GM23338 (cell line): ENCODE results near the gene HCAR2. TPM values are rescaled to one million over a fixed set of nuclear protein-coding genes. Genes with fewer than 3 reads are reported as not detected.
"Not testable (repeated sequence)": the region's sequence is repeated elsewhere in the genome, so short reads cannot be mapped to it uniquely, and the experiment has no call there.

Experiments
- ATAC-seq: fragments of 200-7000 bp; cut with Tn5 transposase; 3 replicates; pipeline ENCODE4 v1.9.1; 2020
- DNase-seq: peaks from one replicate; pipeline ENCODE4 v3.0.0-alpha.2; 2015; ENCODE audit warnings: low spot score
- H2AFZ ChIP-seq: fragments of 200-600 bp; sonication (generic); 2 replicates; pipeline ENCODE4 v1.8.0; 2016; ENCODE audit warnings: antibody characterized with exemption, mild to moderate bottlenecking, moderate library complexity
- H3F3A ChIP-seq: fragments of 200-600 bp; sonication (generic); replicated peaks from 2 replicates; pipeline ENCODE4 v1.8.0; 2017; ENCODE audit warnings: antibody characterized with exemption, mixed run types, low read depth
- H3K27ac ChIP-seq: fragments of 200-600 bp; sonication (generic); 2 replicates; pipeline ENCODE4 v1.6.1; 2016; ENCODE audit warnings: low read depth
- H3K27me3 ChIP-seq: fragments of 200-600 bp; sonication (generic); 2 replicates; pipeline ENCODE4 v1.8.0; 2016; ENCODE audit warnings: mild to moderate bottlenecking, mixed run types, moderate library complexity; ENCODE audit not compliant: insufficient read depth
- H3K36me3 ChIP-seq: fragments of 200-600 bp; sonication (generic); 2 replicates; pipeline ENCODE4 v1.8.0; 2016; ENCODE audit warnings: mild to moderate bottlenecking; ENCODE audit not compliant: insufficient read depth
- H3K4me1 ChIP-seq: fragments of 200-600 bp; sonication (generic); 2 replicates; pipeline ENCODE4 v1.8.0; 2016; ENCODE audit warnings: mild to moderate bottlenecking, moderate library complexity; ENCODE audit not compliant: insufficient read depth
- H3K4me2 ChIP-seq: fragments of 200-600 bp; sonication (generic); 2 replicates; pipeline ENCODE4 v1.7.1; 2017; ENCODE audit warnings: mixed run types
- H3K4me3 ChIP-seq: fragments of 200-600 bp; sonication (generic); 2 replicates; pipeline ENCODE4 v1.6.1; 2016; ENCODE audit warnings: mixed run types
- H3K79me2 ChIP-seq: fragments of 200-600 bp; sonication (generic); replicated peaks from 2 replicates; pipeline ENCODE4 v1.8.0; 2017; ENCODE audit warnings: mild to moderate bottlenecking; ENCODE audit not compliant: insufficient read depth
- H3K9me2 ChIP-seq: fragments of 200-600 bp; sonication (generic); 2 replicates; pipeline ENCODE4 v1.8.0; 2017; ENCODE audit not compliant: insufficient read depth
- H4K20me1 ChIP-seq: fragments of 200-600 bp; sonication (generic); replicated peaks from 2 replicates; pipeline ENCODE4 v1.8.0; 2017; ENCODE audit warnings: mild to moderate bottlenecking; ENCODE audit not compliant: insufficient read depth
- H3K27ac Mint-ChIP-seq: 2 replicates; pipeline ENCODE4 v1.8.0; 2020; ENCODE audit warnings: inconsistent platforms, mild to moderate bottlenecking, moderate library complexity, mixed read lengths
- H3K27me3 Mint-ChIP-seq: 3 replicates; pipeline ENCODE4 v1.8.0; 2022; ENCODE audit warnings: low read depth, mild to moderate bottlenecking, moderate library complexity, mixed read lengths, inconsistent platforms; ENCODE audit not compliant: insufficient read depth, poor library complexity
- H3K36me3 Mint-ChIP-seq: 3 replicates; pipeline ENCODE4 v1.8.0; 2021; ENCODE audit warnings: low read depth, mild to moderate bottlenecking, inconsistent platforms, moderate library complexity, mixed read lengths
- H3K4me1 Mint-ChIP-seq: 3 replicates; pipeline ENCODE4 v1.8.0; 2020; ENCODE audit warnings: mild to moderate bottlenecking, inconsistent platforms, mixed read lengths
- H3K4me3 Mint-ChIP-seq: 3 replicates; pipeline ENCODE4 v1.8.0; 2021; ENCODE audit warnings: moderate library complexity, mild to moderate bottlenecking, inconsistent platforms, mixed read lengths
- H3K9me3 Mint-ChIP-seq: 3 replicates; pipeline ENCODE4 v1.8.0; 2020; ENCODE audit warnings: moderate library complexity, mild to moderate bottlenecking, inconsistent platforms, mixed read lengths
- ETS1 ChIP-seq: IDR thresholded peaks from 2 replicates; pipeline ENCODE4 v1.6.1; 2016; ENCODE audit warnings: antibody characterized with exemption
- NANOG ChIP-seq: IDR thresholded peaks from 2 replicates; pipeline ENCODE4 v1.6.1; 2016; ENCODE audit warnings: antibody characterized with exemption, borderline replicate concordance
- ZNF114 ChIP-seq: fragments of 250-450 bp; sonication (Bioruptor Pico); IDR thresholded peaks from 2 replicates; pipeline ENCODE4 v1.5.0; 2020; ENCODE audit warnings: mild to moderate bottlenecking, moderate library complexity
- ZNF462 ChIP-seq: fragments of 250-450 bp; sonication (Bioruptor Pico); IDR thresholded peaks from 2 replicates; pipeline ENCODE4 v1.5.0; 2020; ENCODE audit warnings: mild to moderate bottlenecking, moderate library complexity
- polyA plus RNA-seq: library from polyadenylated mRNA; unstranded; fragments of >200 nt; fragmentation: Nextera tagmentation; extraction: Ambion mirVana; gene quantifications from 2 replicates; pipeline ENCODE4 v1.2.1, GENCODE V29; 2016
- total RNA-seq: library from RNA; depleted of rRNA; stranded (reverse); fragments of >200 nt; shearing (Covaris generic); gene quantifications from 2 replicates; pipeline ENCODE4 v1.2.3, GENCODE V29; 2014

HCAR2 gene
- total and polyA plus RNA-seq, 2 experiments from 2014 or later = not detected

- TF ChIP-seq ZNF462 (CRISPR knock-in tag) = no peak
- no peak for TF ChIP-seq NANOG
- no peak for TF ChIP-seq ZNF114 (CRISPR knock-in tag)
- TF ChIP-seq ETS1 = peak; percentile 78; the same call in 1 of the 2 replicates
Measured at GRCh38 chr12:122752464-122753318, 49.5 kb upstream of the HCAR2 start, which contains the start of gene DENR (continued).

GRCh38 chr12:122750781-122751515, 47.8 kb upstream of the HCAR2 start:
- Histone ChIP-seq H3K36me3 (peaks cover 18% of the 10 kb centered on the region), H3K27ac (peak overlapping the region; percentile 96), H3K4me1 (peaks cover 13% of the 10 kb centered on the region), H3K4me2 (peak overlapping the region; percentile 75), H3K4me3 (peak overlapping the region; percentile 92), H3K79me2 (peaks cover 31% of the 10 kb centered on the region)
- not testable (repeated sequence) for H3K27me3 ChIP-seq, DNase-seq, H3K27me3 Mint-ChIP-seq, H3K9me3 Mint-ChIP-seq, H3F3A ChIP-seq, H2AFZ ChIP-seq, ATAC-seq, H4K20me1 ChIP-seq, H3K9me2 ChIP-seq
- peaks cover 34% of the 10 kb centered on the region for H3K36me3 Mint-ChIP-seq
- H3K4me1 Mint-ChIP-seq = peaks cover 25% of the 10 kb centered on the region
- H3K4me3 Mint-ChIP-seq = peak overlapping the region; percentile 88
- peak overlapping the region; percentile 100 for H3K27ac Mint-ChIP-seq
